Activated naive CD4-positive, alpha-beta T cell treated with anti-CD3 and anti-CD28 coated beads, Interleukin-2, amount 50 U/mL, for 72 hours (primary cell): ENCODE data around the gene SRSF10. TPM values are rescaled to one million over a fixed set of nuclear protein-coding genes. Genes with fewer than 3 reads are reported as not detected.

Experiments
- ATAC-seq, 2 donors: fragments of 150-1000 bp; cut with Tn5 transposase; 2 replicates each; pipeline ENCODE4 v1.10.0; 2021; ENCODE audit warnings: mild to moderate bottlenecking in 2 of 2, moderate library complexity in 2 of 2
- DNase-seq, 2 donors: peaks; one replicate each; pipeline ENCODE4 v3.0.0; 2021 to 2022; ENCODE audit warnings: low spot score in 2 of 2
- H3K27ac Mint-ChIP-seq, 2 donors: one replicate each; pipeline ENCODE4 v1.8.0; 2022; ENCODE audit warnings: mild to moderate bottlenecking in 2 of 2, mixed read lengths in 2 of 2
- H3K36me3 Mint-ChIP-seq, 2 donors: one replicate each; pipeline ENCODE4 v1.8.0; 2022; ENCODE audit warnings: mixed read lengths in 2 of 2
- H3K9me3 Mint-ChIP-seq, 2 donors: one replicate each; pipeline ENCODE4 v1.8.0; 2022; ENCODE audit warnings: mixed read lengths in 2 of 2
- total RNA-seq, 2 donors: library from RNA; stranded (reverse); gene quantifications; one replicate each; pipeline ENCODE4 v1.2.3, GENCODE V29; 2022

The SRSF10 gene
- total RNA-seq, 2 donors from 2014 or later: 202 to 226 TPM

DNA sequence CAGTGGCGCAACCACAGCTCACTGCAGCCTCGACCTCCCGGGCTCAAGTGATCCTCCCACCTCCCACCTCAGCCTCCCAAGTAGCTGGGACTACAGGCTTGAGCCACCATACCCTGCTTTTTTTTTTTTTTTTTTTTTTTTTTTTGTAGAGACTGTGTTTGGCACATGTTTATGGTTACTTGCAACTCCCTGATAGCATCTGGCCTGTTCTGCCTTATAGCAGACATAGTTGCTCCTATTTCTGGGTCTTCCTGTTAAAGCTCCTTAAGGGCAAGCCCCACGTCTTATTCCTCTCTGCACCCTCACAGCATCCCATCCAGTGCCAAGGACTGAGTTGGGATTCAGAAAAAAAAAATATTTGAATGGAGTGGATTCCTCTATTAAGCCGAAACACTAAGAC, 49.9 kb downstream of the SRSF10 start:
- no peak overlapping the region for H3K27ac Mint-ChIP-seq
- DNase-seq: no peak
- no peaks in the 10 kb centered on the region for H3K36me3 Mint-ChIP-seq
- H3K9me3 Mint-ChIP-seq: no peaks in the 10 kb centered on the region
- no peak for ATAC-seq

- DNase-seq (no peak), ATAC-seq (no peak)
- Mint-ChIP-seq H3K9me3 (no peaks in the 10 kb centered on the region), H3K36me3 (no peaks in the 10 kb centered on the region), H3K27ac (no peak overlapping the region)
These were observed 51.3 kb downstream of the SRSF10 start for GRCh38 chr1:23928789-23929188.

GRCh38 chr1:23927097-23927496, 53.0 kb downstream of the SRSF10 start:
- ATAC-seq: no peak
- Mint-ChIP-seq H3K9me3 (no peaks in the 10 kb centered on the region), H3K36me3 (no peaks in the 10 kb centered on the region), H3K27ac (no peak overlapping the region)
- DNase-seq: no peak

DNA sequence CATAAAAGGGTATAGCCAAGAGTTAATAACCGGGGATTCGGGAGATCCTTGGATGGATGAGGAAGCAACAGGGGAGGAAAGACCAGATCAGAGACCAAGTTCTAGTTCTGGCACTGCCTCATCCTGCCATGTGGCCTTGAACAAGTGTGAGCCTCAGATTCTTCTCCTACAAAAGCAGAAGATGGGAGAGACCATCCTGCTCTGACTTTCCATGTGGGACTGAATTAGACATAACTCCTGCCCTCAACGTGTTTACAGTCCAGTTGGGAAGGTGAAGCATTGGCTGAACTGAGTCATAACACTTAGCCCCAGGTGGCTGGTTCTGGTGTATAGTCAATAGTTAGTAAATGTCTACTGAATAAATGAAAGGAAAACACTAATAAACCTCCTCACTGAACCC, 54.8 kb downstream of the SRSF10 start:
- no peak for DNase-seq
- Mint-ChIP-seq H3K27ac (no peak overlapping the region), H3K36me3 (no peaks in the 10 kb centered on the region), H3K9me3 (no peaks in the 10 kb centered on the region)
- ATAC-seq: no peak

DNA sequence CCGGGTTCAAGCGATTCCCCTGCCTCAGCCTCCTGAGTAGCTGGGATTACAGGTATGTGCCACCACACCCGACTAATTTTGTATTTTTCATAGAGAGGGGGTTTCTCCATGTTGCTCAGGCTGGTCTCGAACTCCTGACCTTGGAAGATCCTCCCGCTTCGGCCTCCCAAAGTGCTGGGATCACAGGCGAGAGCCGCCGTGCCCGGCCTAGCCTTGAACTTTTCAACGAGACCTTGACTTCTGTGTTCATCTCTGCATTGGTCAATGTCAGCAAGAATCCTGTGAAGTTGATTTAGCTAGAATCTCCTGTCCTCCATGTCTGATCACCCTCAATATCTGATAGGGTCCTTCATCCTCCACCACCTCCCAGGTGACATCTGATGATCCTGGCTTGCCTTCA, 55.5 kb downstream of the SRSF10 start:
- no peaks in the 10 kb centered on the region for H3K36me3 Mint-ChIP-seq

DNA sequence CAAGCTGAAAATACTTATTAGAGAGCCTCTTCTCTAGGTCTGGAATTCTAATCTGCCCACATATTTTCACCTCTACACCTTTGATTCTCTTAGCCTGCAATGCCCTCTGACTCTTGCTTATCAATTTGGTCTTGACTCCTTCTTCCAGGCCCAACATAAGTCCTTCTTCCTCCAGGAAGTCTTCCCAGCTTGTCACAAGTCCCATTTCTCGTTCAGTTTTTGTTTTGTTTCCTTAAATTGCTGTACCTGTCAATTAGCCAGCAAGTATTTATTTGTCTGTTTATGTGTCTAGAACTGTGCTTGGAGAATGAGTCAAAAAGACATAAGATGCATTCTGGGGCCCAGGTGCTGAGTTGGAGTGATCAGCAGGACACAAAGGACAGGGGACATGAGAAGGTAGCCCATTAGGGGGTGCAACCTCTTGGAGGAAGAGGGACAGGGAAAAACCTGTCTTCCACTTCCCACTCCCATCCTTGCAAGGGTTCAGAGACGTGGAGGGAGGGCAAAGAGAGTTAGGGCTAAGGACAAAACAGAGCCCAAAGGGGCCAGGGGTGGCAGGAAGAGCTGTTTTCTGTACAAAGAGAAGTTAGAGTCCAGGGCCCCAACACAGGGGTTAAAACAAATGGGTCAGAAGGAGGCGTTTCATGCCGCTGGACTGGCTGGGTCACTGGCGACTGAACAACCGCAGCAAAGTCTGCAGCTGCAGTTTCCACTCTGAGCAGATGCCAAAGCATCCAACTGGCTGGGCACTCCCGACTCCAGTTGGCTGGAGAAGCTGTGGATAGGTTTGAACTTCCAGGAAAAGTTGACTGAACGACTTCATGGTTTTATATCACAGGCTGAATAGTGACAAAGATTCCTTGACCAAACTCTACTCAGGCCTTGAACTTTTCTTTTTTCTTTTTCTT, 56.3 kb downstream of the SRSF10 start:
- ATAC-seq (no peak), DNase-seq (no peak)
- Mint-ChIP-seq H3K9me3 (no peaks in the 10 kb centered on the region), H3K27ac (no peak overlapping the region), H3K36me3 (no peaks in the 10 kb centered on the region)

More for the DNA sequence above, 55.5 kb downstream of the SRSF10 start:
- DNase-seq (no peak), ATAC-seq (no peak)
- Mint-ChIP-seq H3K9me3 (no peaks in the 10 kb centered on the region), H3K27ac (no peak overlapping the region)

GRCh38 chr1:23922321-23922943, 57.7 kb downstream of the SRSF10 start:
- no peak for ATAC-seq
- Mint-ChIP-seq H3K27ac (no peak overlapping the region), H3K9me3 (no peaks in the 10 kb centered on the region), H3K36me3 (no peaks in the 10 kb centered on the region)
- DNase-seq: no peak

DNA sequence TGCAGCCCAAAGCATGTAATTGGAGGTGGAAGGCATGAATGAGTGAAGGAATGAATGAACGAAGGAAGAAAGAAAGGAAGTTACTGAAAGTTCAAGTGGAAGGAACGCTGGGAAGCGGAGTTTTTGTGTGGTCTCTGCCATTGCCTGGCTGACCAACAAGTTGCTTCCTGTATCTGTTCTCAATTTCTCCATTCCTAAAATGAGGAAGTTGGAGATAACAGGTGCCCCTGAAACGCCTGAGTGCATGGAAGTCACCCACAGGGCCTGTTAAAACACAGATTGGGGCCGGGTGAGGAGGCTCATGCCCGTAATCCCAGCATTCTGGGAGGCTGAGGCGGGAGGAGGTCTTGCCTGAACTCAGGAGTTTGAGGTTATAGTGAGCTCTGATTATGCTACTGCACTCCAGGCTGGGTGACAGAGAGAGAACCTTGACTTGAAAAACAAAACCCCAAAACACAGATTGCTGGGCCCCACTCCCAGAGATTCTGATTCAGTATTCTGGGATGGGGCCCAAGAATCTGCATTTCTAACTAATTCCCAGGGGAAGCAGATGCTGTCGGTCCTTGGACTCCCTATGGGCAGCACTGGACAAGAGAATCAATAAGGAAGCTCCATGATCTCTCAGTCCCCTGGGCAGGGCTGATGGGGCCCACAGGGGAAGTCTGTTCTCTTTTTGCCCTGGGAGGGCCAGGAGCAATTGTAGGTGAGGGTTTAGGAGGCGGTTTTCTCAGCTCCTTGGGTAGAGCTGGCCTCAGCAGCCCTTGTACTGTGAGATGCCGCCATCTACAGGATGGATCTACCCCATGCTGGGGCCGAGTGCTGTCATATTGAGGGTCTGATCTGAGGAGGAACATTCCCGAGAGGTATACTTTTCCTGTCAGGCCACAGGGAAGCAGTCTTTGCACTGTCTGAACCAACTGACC, 63.7 kb downstream of the SRSF10 start:
- Mint-ChIP-seq H3K27ac (no peak overlapping the region), H3K36me3 (no peaks in the 10 kb centered on the region), H3K9me3 (no peaks in the 10 kb centered on the region)
- peak; percentile 92 to 99 for ATAC-seq
- peak; percentile 61 to 62 for DNase-seq

DNA sequence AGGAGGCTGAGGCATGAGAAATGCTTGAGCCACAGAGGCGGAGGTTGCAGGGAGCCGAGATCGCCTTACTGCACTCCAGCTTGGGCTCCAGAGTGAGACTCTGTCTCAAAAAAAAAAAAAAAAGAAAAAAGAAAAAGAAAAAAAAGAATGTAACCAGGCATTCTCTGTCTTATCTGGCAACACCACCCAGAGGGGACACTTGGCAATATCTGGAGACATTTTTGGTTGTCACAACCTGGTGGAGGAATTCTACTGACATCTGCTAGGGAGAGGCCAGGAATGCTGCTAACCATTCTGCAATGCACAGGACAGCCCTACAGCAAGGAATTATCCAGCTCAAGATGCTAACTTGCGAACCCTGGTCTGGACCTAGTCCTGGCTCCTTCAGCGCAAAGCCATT, 64.7 kb downstream of the SRSF10 start:
- Mint-ChIP-seq H3K9me3 (no peaks in the 10 kb centered on the region), H3K36me3 (no peaks in the 10 kb centered on the region), H3K27ac (no peak overlapping the region)
- ATAC-seq (no peak), DNase-seq (no peak)

DNA sequence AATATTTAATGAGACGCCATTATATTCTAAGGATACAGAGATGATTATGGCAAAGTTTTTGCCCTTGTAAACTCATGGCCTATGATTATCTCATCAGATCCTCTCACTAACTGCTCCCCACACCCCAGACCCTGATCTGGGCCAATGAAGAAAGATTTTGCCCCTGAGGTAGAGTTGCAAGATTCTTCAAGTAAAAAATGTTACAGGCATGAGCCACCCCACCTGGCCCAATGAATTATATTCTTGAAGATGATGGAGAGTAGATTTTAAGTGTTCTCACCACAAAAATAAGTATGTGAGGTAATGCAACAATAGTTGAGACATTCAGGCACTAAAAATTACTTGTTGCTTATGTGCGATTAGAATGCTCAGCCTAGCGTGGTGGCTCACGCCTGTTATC, 65.2 kb downstream of the SRSF10 start:
- no peak overlapping the region for H3K27ac Mint-ChIP-seq
- no peaks in the 10 kb centered on the region for H3K9me3 Mint-ChIP-seq
- no peak for ATAC-seq
- no peak for DNase-seq
- no peaks in the 10 kb centered on the region for H3K36me3 Mint-ChIP-seq

Other genes starting within 250 kb of the SRSF10 start
- 10 to 100 TPM; 30.9 to 33.4 TPM for gene ELOA, start 236.9 kb downstream of the SRSF10 start, total RNA-seq
- gene PITHD1, start 201.9 kb downstream of the SRSF10 start, total RNA-seq: 10 to 100 TPM; 68.6 to 94.7 TPM
- gene LYPLA2, start 189.2 kb downstream of the SRSF10 start, total RNA-seq: 10 to 100 TPM; 73.6 to 78.1 TPM
- gene GALE, start 179.6 kb downstream of the SRSF10 start, total RNA-seq: 10 to 100 TPM; 43.6 to 53.2 TPM
- gene HMGCL, start 154.9 kb downstream of the SRSF10 start, total RNA-seq: 10 to 100 TPM; 29.0 to 45.3 TPM
- gene FUCA1, start 112.0 kb downstream of the SRSF10 start, total RNA-seq: 1 to 10 TPM; 4.3 to 6.4 TPM
- under 1 TPM in 1 of 2 donors, not detected in 1; 0.05 TPM for gene CNR2, start 67.0 kb downstream of the SRSF10 start, total RNA-seq
- 100 to 1,000 TPM; 121 to 137 TPM for gene PNRC2, start 20.5 kb downstream of the SRSF10 start, total RNA-seq
- gene MYOM3, start 131.8 kb upstream of the SRSF10 start, total RNA-seq: not detected
- not detected for gene IL22RA1, start 162.8 kb upstream of the SRSF10 start, total RNA-seq
- 1 to 10 TPM; 5.0 to 6.3 TPM for gene IFNLR1, start 207.0 kb upstream of the SRSF10 start, total RNA-seq